MCF 10A (cell line): ENCODE data around the gene CSRP1. TPM values are rescaled to one million over a fixed set of nuclear protein-coding genes. Genes with fewer than 3 reads are reported as not detected.

ENCODE experiments used
- BruUV-seq: library from RNA; stranded (reverse); fragments of 400-500 nt; replicated peaks from 2 replicates; lab custom pipeline; 2021; lab: Mats Ljungman, UMichigan
- CTCF ChIA-PET: fragments of 300-600 bp; sonication (Branson Sonifier 250); formaldehyde crosslinking; extraction: SDS; loops from one replicate; lab custom pipeline; 2021; ENCODE audit warnings: antibody characterized with exemption, inconsistent platforms; lab: Yijun Ruan, JAX
- POLR2A ChIA-PET: fragments of 300-600, 350-650 bp; sonication (Branson Sonifier 250); formaldehyde crosslinking; extraction: SDS; loops from one replicate; lab custom pipeline; 2020; ENCODE audit warnings: antibody characterized with exemption, inconsistent platforms; lab: Yijun Ruan, JAX
- DNase-seq: peaks from one replicate; pipeline ENCODE4 v3.0.0-alpha.2; 2018; ENCODE audit not compliant: unreplicated experiment
- H3K27ac Mint-ChIP-seq: one replicate; pipeline ENCODE4 v1.8.0; 2022; ENCODE audit warnings: mild to moderate bottlenecking, low read depth, mixed read lengths; ENCODE audit not compliant: unreplicated experiment
- H3K27me3 Mint-ChIP-seq: one replicate; pipeline ENCODE4 v1.8.0; 2022; ENCODE audit warnings: mixed read lengths; ENCODE audit not compliant: insufficient read depth, unreplicated experiment
- H3K36me3 Mint-ChIP-seq: one replicate; pipeline ENCODE4 v1.8.0; 2022; ENCODE audit warnings: mild to moderate bottlenecking, moderate library complexity, mixed read lengths; ENCODE audit not compliant: insufficient read depth, unreplicated experiment
- H3K4me1 Mint-ChIP-seq: one replicate; pipeline ENCODE4 v1.8.0; 2022; ENCODE audit warnings: mixed read lengths; ENCODE audit not compliant: insufficient read depth, unreplicated experiment
- H3K4me3 Mint-ChIP-seq: one replicate; pipeline ENCODE4 v1.8.0; 2022; ENCODE audit warnings: mild to moderate bottlenecking, moderate library complexity, mixed read lengths; ENCODE audit not compliant: unreplicated experiment
- H3K9me3 Mint-ChIP-seq: one replicate; pipeline ENCODE4 v1.8.0; 2022; ENCODE audit warnings: mixed read lengths; ENCODE audit not compliant: unreplicated experiment
- intact Hi-C: fragments of 100-400 bp; cut with micrococcal nuclease; formaldehyde crosslinking; loops from 2 replicates; pipeline ENCODE4 v1.14.1; 2022
- total RNA-seq: library from RNA; stranded (reverse); gene quantifications from 2 replicates; pipeline ENCODE4 v1.2.3, GENCODE V29; 2022
- TF ChIP-seq, protein P1 (sequence below): fragments of 200-600 bp; IDR thresholded peaks from one replicate; pipeline ENCODE4 v1.8.0; 2022; ENCODE audit warnings: antibody characterized with exemption, mild to moderate bottlenecking; ENCODE audit not compliant: unreplicated experiment

CSRP1 gene
- total RNA-seq, 1 experiment from 2014 or later: 358 TPM

DNA sequence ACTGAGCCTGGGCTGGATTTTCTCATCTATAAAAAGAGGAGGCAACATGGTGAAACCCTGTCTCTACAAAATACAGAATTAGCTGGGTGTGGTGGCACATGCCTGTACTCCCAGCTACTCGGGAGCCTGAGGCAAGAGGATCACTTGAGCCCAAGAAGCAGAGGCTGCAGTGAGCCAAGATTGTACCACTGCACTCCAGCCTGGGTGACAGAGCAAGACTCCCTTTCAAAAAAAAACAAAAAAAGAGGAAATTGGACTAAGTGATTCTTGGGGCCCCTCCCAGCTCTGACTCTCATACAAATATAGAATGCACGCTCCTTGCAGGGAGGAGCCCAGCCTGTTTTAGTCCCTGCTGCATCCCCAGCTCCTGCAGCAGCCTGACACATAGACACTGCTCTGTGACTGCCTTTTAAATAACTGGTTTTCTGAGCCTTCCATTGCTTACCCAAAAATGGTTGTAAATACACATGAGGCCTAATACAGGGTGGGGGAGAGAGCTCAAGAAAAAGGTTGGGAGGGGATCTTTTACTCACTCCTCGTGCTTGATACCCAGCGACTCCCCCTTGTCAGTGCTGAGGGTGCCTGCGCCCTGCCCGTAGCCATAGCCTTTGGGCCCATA lies 17.2 kb downstream of the CSRP1 start:
- Mint-ChIP-seq H3K4me1 (peaks cover 54% of the 10 kb centered on the region), H3K27ac (peak overlapping the region; percentile 95), H3K4me3 (peak overlapping the region; percentile 40), H3K27me3 (no peaks in the 10 kb centered on the region), H3K36me3 (peaks cover 68% of the 10 kb centered on the region), H3K9me3 (no peaks in the 10 kb centered on the region)
- BruUV-seq: TSS peak; percentile 98
- CTCF ChIA-PET: interaction anchor here (1.2 to 70.3 kb wide), 5 partner anchors 14 to 299 kb away, joined by 3 to 3816 read pairs (median 9); partner anchors contain the start of genes CSRP1 and PHLDA3
- POLR2A ChIA-PET: interaction anchor here (0.6 to 41.5 kb wide), 14 partner anchors 8 to 435 kb away, joined by 3 to 1388 read pairs (median 4); partner anchors contain the start of genes CSRP1 and PHLDA3
- intact Hi-C loops: loop anchor here (1.0 to 2.0 kb wide), 2 partner anchors 14 to 27 kb away; no protein-coding TSS in a partner anchor
- TF ChIP-seq, protein P1, sequence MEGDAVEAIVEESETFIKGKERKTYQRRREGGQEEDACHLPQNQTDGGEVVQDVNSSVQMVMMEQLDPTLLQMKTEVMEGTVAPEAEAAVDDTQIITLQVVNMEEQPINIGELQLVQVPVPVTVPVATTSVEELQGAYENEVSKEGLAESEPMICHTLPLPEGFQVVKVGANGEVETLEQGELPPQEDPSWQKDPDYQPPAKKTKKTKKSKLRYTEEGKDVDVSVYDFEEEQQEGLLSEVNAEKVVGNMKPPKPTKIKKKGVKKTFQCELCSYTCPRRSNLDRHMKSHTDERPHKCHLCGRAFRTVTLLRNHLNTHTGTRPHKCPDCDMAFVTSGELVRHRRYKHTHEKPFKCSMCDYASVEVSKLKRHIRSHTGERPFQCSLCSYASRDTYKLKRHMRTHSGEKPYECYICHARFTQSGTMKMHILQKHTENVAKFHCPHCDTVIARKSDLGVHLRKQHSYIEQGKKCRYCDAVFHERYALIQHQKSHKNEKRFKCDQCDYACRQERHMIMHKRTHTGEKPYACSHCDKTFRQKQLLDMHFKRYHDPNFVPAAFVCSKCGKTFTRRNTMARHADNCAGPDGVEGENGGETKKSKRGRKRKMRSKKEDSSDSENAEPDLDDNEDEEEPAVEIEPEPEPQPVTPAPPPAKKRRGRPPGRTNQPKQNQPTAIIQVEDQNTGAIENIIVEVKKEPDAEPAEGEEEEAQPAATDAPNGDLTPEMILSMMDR: no peak
- no peak for DNase-seq

DNA sequence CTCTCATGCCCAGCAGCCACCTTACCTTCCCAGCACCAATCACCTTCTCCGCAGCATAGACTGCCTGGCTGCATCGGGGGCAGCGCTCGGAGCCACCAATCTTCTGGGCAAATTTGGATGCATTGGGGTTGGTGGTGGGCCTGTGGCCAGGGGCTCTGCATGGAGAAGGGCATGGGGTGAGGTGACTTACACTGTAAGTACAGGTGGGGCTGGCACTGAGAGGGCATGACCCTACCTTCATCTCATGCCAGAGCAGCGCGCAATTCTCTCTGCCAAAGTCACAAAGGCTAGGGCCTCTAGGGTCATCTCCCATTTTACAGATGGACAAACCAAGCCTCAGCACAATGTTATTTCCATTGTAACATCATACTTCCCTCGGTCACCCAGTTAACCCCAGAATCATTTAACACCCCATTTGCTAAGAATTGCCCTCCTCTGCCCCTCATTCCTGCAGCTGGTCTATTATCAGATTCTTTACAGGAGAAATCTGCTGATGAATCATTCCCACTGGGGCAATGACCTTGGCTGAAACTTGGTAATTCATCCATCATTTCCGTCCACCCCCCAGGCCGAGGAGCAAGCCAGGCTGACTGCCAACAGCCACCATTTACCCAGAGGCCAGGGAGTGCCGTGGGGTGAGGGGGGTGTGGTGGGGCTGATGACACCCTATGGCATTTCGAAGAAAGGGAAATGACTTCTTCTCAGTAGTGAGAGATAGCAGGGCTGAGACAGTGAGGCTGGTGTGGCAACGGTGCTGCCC lies 17.9 kb downstream of the CSRP1 start:
- ChIA-PET CTCF (interaction anchor here (1.1 to 70.3 kb wide), 5 partner anchors 15 to 395 kb away, joined by 3 to 3816 read pairs (median 9); partner anchors contain the start of genes CSRP1 and PHLDA3), POLR2A (interaction anchor here (0.6 to 41.5 kb wide), 12 partner anchors 9 to 429 kb away, joined by 3 to 1388 read pairs (median 3); partner anchors contain the start of genes CSRP1 and PHLDA3)
- Mint-ChIP-seq H3K27me3 (no peaks in the 10 kb centered on the region), H3K4me1 (peaks cover 54% of the 10 kb centered on the region), H3K36me3 (peaks cover 68% of the 10 kb centered on the region), H3K9me3 (no peaks in the 10 kb centered on the region), H3K4me3 (peak overlapping the region; percentile 40), H3K27ac (peak overlapping the region; percentile 95)
- BruUV-seq: no TSS peak
- intact Hi-C loops: loop anchor here (1.0 to 2.0 kb wide), 2 partner anchors 14 to 26 kb away; no protein-coding TSS in a partner anchor
- peak; percentile 100 for DNase-seq
- TF ChIP-seq, protein P1: no peak

DNA sequence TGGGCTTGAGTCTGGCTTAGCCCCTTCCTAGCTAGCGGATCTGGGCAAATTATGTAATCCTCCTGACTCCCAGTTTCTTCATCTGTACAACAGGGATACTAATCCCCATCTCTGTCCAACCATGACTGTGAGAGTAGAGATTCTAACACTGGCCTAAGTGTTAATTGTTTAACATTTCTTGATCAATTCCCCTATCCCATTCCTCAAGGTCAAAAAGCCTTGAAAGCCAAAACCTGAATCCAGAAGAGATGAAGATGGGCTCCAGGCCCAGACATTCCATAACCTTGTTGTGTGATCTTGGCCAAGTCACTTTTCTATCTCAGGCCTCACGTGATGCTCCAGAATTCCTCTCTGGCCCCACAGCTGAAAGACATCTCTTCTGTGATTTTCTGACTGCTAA lies 19.2 kb downstream of the CSRP1 start:
- H3K27me3 Mint-ChIP-seq: no peaks in the 10 kb centered on the region
- ChIA-PET POLR2A (interaction anchor here (0.7 to 41.5 kb wide), 8 partner anchors 9 to 805 kb away, joined by 3 to 1388 read pairs (median 8); partner anchors contain the start of genes CSRP1 and PHLDA3), CTCF (interaction anchor here (2.5 to 70.3 kb wide), 4 partner anchors 15 to 305 kb away, joined by 9 to 3816 read pairs (median 1912); partner anchors contain the start of genes CSRP1 and PHLDA3)
- intact Hi-C loops: loop anchor here (2.0 kb wide), 1 partner anchor 25 kb away; no protein-coding TSS in a partner anchor
- peaks cover 48% of the 10 kb centered on the region for H3K4me1 Mint-ChIP-seq
- H3K36me3 Mint-ChIP-seq: peaks cover 67% of the 10 kb centered on the region
- H3K4me3 Mint-ChIP-seq: no peak overlapping the region
- DNase-seq: no peak
- TF ChIP-seq, protein P1: no peak
- H3K27ac Mint-ChIP-seq: no peak overlapping the region
- BruUV-seq: no TSS peak
- H3K9me3 Mint-ChIP-seq: no peaks in the 10 kb centered on the region
